A549 treated with Mapracorat at 1 μM for 4 hours (cell line): ENCODE measurements around the gene KRTAP26-1. TPM values are rescaled to one million over a fixed set of nuclear protein-coding genes. Genes with fewer than 3 reads are reported as not detected.

Experiments used
- total RNA-seq: library from RNA; stranded (reverse); fragments of 200-300 nt; extraction: Qiagen RNA extraction; gene quantifications from 5 replicates; pipeline ENCODE4 v1.2.3, GENCODE V29; 2022

Gene KRTAP26-1, protein sequence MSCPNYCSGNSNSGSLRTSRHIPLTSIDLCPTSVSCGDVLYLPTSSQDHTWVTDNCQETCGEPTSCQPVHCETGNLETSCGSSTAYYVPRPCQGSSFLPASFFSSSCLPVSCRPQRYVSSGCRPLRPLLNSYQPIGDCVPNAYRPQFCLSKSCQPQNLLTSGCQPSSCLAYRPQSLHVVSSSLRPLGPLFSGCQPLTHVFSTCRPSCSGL
- not detected in 5 replicates for total RNA-seq

DNA sequence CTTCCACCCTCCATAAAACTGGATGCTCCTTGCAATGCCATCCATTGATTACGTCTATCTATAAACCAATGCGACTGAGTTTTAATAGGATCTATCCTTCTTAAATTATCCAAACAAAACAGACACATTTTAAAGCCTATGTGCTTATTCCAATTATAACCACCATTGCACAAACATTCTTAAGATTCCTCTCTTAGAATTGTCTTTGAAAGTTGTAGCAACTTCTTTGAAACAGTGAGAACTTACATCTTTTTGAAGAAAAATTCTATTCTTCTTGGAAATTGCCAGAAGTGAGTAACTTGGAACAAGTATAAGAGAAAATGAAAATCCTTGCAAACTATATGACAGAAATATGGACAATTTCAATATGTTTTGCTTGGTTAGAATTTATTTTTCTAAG lies at the start of gene KRTAP26-1:
TSS of gene KRTAP26-1 (minus strand) at position 101 of the 400 bp plus-strand sequence. CDS start 280 bp downstream, outside the sequence.

GRCh38 chr21:30348506-30348905 lies 28.4 kb upstream of the KRTAP26-1 start, which contains the start of gene KRTAP23-1:
KRTAP23-1 (minus strand) TSS chr21:30348606; CDS start chr21:30348606, 0 bp downstream.

GRCh38 chr21:30337276-30337744 lies 17.2 kb upstream of the KRTAP26-1 start, which contains the start of gene KRTAP27-1:
KRTAP27-1 (minus strand) TSS chr21:30337694; CDS start chr21:30337668, 26 bp downstream.

DNA sequence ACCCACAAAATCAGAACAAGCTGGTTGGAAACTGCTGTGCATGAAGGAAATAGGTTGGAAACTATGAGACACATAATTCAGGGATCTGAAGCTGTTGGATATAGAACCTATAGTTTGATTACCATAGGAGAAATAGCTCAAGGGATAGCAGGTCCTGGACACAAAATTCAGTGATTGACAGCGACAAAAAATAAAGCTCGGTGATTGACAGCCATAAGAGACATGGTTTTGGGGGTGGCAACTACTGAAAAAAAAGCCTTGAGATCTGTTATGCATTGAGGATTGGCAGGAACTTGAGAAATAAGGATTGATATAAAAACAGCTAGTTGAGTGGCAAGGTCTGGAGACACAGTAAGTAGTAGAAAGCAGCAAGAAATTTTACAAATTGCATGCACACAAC lies 30.9 kb downstream of the KRTAP26-1 start, which contains the start of gene KRTAP25-1:
TSS of gene KRTAP25-1 (minus strand) at position 300 of the 400 bp plus-strand sequence. CDS start at position 276, 24 bp downstream.

GRCh38 chr21:30282850-30283249 lies 37.3 kb downstream of the KRTAP26-1 start, which contains the start of gene KRTAP24-1:
KRTAP24-1 (minus strand) TSS chr21:30282950; CDS start chr21:30282932, 18 bp downstream.

Other genes with a start within 250 kb of the KRTAP26-1 start
- not detected in 5 replicates for gene CLDN17, start 153.5 kb downstream of the KRTAP26-1 start, total RNA-seq
- not detected in 5 replicates for gene CLDN8, start 104.2 kb downstream of the KRTAP26-1 start, total RNA-seq
- gene KRTAP24-1, start 37.4 kb downstream of the KRTAP26-1 start, total RNA-seq: not detected in 5 replicates
- gene KRTAP25-1, start 30.8 kb downstream of the KRTAP26-1 start, total RNA-seq: not detected in 5 replicates
- not detected in 5 replicates for gene KRTAP27-1, start 17.4 kb upstream of the KRTAP26-1 start, total RNA-seq
- gene KRTAP23-1, start 28.3 kb upstream of the KRTAP26-1 start, total RNA-seq: not detected in 5 replicates
- gene KRTAP13-2, start 52.0 kb upstream of the KRTAP26-1 start, total RNA-seq: not detected in 5 replicates
- gene KRTAP13-1, start 75.7 kb upstream of the KRTAP26-1 start, total RNA-seq: not detected in 5 replicates
- not detected in 5 replicates for gene KRTAP13-3, start 105.6 kb upstream of the KRTAP26-1 start, total RNA-seq
- gene KRTAP13-4, start 109.9 kb upstream of the KRTAP26-1 start, total RNA-seq: not detected in 5 replicates
- gene KRTAP15-1, start 120.0 kb upstream of the KRTAP26-1 start, total RNA-seq: not detected in 5 replicates
- gene KRTAP19-1, start 160.1 kb upstream of the KRTAP26-1 start, total RNA-seq: not detected in 5 replicates
- gene KRTAP19-2, start 167.1 kb upstream of the KRTAP26-1 start, total RNA-seq: not detected in 5 replicates
- gene KRTAP19-3, start 171.7 kb upstream of the KRTAP26-1 start, total RNA-seq: not detected in 5 replicates
- not detected in 5 replicates for gene KRTAP19-4, start 176.8 kb upstream of the KRTAP26-1 start, total RNA-seq
- not detected in 5 replicates for gene KRTAP19-5, start 181.8 kb upstream of the KRTAP26-1 start, total RNA-seq
- gene KRTAP19-6, start 221.5 kb upstream of the KRTAP26-1 start, total RNA-seq: not detected in 5 replicates
- gene KRTAP19-7, start 241.0 kb upstream of the KRTAP26-1 start, total RNA-seq: not detected in 5 replicates